ENCODE data around the gene KIAA0825.

DNA sequence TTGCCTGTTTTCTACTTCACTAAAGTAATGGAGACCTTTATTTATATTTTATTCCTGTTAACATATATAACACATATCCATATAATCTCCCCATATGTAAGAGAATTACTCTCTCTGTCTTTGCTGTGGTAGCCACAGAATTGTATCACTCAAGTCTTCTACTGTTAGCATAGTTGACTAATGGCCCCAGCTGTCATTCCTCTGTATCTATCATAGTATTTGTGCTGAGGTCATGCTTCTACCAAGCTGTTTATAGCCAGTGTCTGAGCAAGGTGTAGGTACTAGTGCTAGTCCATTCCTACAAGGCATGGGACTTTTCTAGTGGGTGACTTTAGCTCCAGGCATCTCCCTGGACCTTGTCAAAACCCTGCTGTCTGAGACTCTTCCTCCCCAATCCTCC lies 244.1 kb downstream of the KIAA0825 start:
- no peak for TF ChIP-seq GATA3 (IDR thresholded peaks at IDR 0.05; ENCODE audit: low read depth, low read length)
- no peak for TF ChIP-seq GATA2 (IDR thresholded peaks at IDR 0.05; ENCODE audit: low read depth, low read length)
